Fibroblast of villous mesenchyme (primary cell): ENCODE measurements around the gene TYMS. TPM values are rescaled to one million over a fixed set of nuclear protein-coding genes. Genes with fewer than 3 reads are reported as not detected.

ENCODE experiments used
- DNase-seq: peaks from one replicate; pipeline ENCODE4 v3.0.0-alpha.2; 2010; ENCODE audit warnings: low read depth
- H3K4me3 ChIP-seq: 2 replicates; pipeline ENCODE4 v1.5.1; 2011; ENCODE audit warnings: low read depth, mild to moderate bottlenecking, low read length
- total RNA-seq: library from RNA; depleted of rRNA; stranded (reverse); fragments of >200 nt; gene quantifications from 2 replicates; pipeline ENCODE4 v1.2.3, GENCODE V29; 2012
- TF ChIP-seq, protein P1 (sequence below): IDR thresholded peaks from 2 replicates; pipeline ENCODE4 v1.5.1; 2012; ENCODE audit warnings: low read depth, mild to moderate bottlenecking, low read length; ENCODE audit not compliant: insufficient read depth

TYMS gene
- total RNA-seq, 1 donor: 15.1 TPM

DNA sequence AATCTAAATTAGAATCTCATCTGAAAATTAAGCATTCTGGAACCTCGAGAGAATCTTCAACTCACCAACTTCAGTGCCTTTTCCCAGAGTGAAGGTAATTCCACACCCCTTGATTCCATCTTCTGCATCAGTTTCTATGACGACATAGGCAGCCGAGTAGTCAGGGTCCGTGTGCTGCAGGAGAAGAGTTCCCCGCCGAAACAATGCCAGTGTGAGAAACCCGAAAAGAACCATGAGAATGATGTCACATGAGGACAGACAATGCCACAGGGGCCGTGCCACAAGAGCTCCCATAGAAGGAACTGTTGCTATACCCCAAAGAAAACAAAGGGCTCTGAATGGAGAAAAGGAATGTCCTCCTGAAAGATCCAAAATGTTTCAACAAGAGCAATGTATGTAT is 49.0 kb downstream of the TYMS start:
- no peak for DNase-seq
- TF ChIP-seq, protein P1, sequence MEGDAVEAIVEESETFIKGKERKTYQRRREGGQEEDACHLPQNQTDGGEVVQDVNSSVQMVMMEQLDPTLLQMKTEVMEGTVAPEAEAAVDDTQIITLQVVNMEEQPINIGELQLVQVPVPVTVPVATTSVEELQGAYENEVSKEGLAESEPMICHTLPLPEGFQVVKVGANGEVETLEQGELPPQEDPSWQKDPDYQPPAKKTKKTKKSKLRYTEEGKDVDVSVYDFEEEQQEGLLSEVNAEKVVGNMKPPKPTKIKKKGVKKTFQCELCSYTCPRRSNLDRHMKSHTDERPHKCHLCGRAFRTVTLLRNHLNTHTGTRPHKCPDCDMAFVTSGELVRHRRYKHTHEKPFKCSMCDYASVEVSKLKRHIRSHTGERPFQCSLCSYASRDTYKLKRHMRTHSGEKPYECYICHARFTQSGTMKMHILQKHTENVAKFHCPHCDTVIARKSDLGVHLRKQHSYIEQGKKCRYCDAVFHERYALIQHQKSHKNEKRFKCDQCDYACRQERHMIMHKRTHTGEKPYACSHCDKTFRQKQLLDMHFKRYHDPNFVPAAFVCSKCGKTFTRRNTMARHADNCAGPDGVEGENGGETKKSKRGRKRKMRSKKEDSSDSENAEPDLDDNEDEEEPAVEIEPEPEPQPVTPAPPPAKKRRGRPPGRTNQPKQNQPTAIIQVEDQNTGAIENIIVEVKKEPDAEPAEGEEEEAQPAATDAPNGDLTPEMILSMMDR: no peak
- no peak overlapping the region for H3K4me3 ChIP-seq

DNA sequence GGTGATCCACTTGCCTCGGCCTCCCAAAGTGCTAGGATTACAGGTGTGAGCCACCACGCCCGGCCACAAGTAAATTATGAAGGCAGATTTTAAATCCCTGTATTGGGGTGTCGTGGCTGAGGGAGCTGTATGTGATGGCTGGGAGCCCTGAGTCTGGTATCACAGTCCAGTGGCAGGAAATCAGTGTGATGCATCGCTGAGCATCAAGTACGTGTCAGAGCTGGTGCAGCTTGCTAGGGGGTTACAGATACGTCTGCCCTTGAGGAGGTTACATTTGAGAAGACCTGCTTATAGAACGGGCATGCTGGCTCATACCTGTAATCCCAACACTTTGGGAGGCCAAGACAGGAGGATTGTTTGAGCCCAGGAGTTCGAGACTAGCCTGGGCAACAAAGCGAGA is 50.6 kb downstream of the TYMS start:
- DNase-seq: no peak

DNA sequence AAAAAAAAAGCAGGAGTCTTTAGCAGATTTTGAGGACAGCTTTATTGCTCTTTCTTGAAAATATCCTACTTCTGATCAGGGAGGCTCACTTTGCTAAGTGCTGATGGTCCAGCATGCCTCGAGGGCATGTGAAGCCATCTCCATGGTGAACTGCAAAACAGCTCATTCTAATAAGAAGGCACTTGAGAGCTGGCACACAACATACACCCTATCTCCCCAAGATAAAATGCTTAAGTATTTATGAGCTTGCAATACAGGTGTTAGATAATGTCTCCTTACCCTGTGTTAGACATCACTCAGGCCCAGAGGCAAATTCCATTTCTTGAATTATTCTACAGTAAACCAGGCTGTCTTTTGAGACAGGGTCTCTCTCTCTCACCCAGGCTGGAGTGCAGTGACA is 52.3 kb downstream of the TYMS start:
- DNase-seq: peak; percentile 13
- TF ChIP-seq, protein P1: no peak
- H3K4me3 ChIP-seq: no peak overlapping the region

More for the DNA sequence above, 50.6 kb downstream of the TYMS start:
- TF ChIP-seq, protein P1: no peak
- H3K4me3 ChIP-seq: no peak overlapping the region

DNA sequence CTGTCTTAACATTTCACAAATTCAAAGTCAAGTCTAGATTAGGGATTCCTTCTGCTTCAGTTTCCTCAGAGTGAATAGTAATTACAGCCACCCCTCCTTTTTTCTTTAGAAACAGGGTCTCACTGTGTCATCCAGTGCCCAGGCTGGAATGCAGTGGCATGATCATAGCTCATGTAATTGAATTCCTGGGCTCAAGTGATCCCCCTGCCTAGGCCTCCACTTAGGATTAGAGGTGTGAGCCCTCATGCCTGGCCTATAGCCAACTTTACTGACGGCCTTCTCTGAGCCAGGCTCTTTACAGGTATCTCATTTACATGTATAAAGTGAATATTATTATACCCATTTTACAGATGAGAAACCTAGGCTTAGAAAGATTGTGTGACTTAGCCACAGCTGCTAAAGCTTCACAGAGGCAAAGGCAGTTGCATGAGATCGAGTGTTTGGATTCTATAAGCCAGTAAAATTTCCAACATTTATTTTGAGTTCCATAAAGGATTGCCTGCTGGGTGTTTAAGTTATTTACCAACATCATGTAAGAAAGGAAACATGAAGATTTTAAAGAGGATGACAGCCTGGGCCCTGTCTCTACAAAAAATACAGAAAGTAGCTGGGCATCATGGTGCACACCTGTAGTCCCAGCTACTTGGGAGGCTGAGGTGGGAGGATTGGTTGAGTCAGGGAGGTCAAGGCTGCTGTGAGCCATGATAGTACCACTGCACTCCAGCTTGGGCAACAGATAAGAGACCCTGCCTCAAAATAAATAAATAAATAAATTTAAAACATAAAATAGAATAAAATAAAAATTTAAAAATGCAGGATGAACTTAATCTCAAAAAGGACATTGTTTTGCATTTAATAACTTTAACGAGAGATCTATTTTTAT is 53.2 kb downstream of the TYMS start:
- peak overlapping the region; percentile 87 for H3K4me3 ChIP-seq
- no peak for DNase-seq
- TF ChIP-seq, protein P1: no peak

DNA sequence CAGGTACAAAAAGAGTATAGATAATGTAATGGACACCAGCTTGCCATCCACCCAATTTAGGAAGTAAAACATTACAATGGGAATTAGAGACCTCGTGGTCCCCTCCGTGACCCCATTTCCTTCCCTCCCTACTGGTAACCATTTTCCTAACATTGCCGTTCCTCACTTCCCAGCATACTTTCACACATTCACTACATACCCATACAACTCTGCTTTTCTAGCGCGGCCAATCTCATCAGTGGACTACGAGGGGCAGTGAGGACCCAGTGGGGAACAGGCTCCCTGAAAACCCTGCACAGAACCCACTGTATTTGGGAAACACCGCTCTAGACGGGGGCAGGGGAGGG is 53.8 kb downstream of the TYMS start:
- TF ChIP-seq, protein P1: no peak
- no peak for DNase-seq
- peak overlapping the region; percentile 87 for H3K4me3 ChIP-seq

DNA sequence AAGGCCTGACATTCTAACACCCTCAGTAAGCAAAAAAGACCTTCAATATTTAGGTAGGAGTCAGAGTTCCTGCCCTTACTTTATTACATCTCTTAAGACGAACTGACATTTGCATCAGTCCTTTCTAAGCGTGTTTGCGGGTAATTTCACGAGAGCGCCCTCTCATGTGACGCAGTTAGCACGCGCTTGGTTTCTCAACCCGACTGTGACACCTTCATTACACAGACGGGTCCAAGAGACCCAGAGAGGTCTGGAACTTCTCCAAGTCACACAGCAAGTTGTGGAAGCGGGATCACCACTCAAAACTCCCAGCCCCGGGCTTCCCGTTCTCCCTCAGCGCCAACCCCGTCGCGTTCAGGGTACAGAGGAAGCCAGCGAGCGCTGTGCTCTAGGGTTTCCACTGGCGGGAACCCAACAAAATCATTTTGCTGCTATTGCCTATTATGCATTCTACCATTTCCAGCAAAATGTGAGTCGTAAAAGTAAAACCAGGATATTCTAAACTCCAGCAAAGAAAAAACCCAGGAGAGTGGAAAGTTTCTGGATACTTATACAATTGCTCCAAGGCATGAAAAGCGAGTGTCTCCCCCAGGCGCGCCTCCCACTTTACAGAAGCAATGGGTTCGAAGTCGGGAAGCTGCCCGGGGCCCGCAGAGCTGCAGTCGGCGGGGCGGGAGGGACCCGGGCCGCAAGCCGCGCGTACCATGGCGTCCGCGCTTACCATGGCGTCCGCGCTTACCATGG is 54.4 kb downstream of the TYMS start:
- peak overlapping the region; percentile 87 for H3K4me3 ChIP-seq
- DNase-seq: peak; percentile 98
- TF ChIP-seq, protein P1: no peak
